Activated CD8-positive, alpha-beta T cell treated with anti-CD3 and anti-CD28 coated beads for 36 hours (primary cell): ENCODE results near the gene SNX10. TPM values are rescaled to one million over a fixed set of nuclear protein-coding genes. Genes with fewer than 3 reads are reported as not detected.

Source experiments
- ATAC-seq: fragments of 200-7000 bp; cut with Tn5 transposase; one replicate; pipeline ENCODE4 v1.10.0; 2021; ENCODE audit warnings: mild to moderate bottlenecking, moderate library complexity
- CTCF ChIA-PET: fragments of 350-600 bp; sonication (Branson Sonifier 250); formaldehyde crosslinking; loops from one replicate; lab custom pipeline; 2021; ENCODE audit warnings: antibody characterized with exemption; lab: Charles Lee
- POLR2A ChIA-PET: fragments of 350-600 bp; sonication (Branson Sonifier 250); formaldehyde crosslinking; loops from one replicate; lab custom pipeline; 2021; ENCODE audit warnings: antibody characterized with exemption; lab: Charles Lee
- DNase-seq: peaks from one replicate; pipeline ENCODE4 v3.0.0-alpha.2; 2020
- H3K27ac Mint-ChIP-seq: one replicate; pipeline ENCODE4 v1.8.0; 2021; ENCODE audit warnings: mild to moderate bottlenecking, mixed read lengths
- H3K27me3 Mint-ChIP-seq: one replicate; pipeline ENCODE4 v1.8.0; 2021; ENCODE audit warnings: mixed read lengths
- H3K36me3 Mint-ChIP-seq: one replicate; pipeline ENCODE4 v1.8.0; 2021; ENCODE audit warnings: low read depth, mixed read lengths
- H3K4me1 Mint-ChIP-seq: one replicate; pipeline ENCODE4 v1.8.0; 2021; ENCODE audit warnings: low read depth, mixed read lengths
- H3K4me3 Mint-ChIP-seq: one replicate; pipeline ENCODE4 v1.8.0; 2021; ENCODE audit warnings: mild to moderate bottlenecking, moderate library complexity, mixed read lengths
- H3K9me3 Mint-ChIP-seq: one replicate; pipeline ENCODE4 v1.8.0; 2021; ENCODE audit warnings: mixed read lengths
- CTCF ChIP-seq: fragments of 200-600 bp; IDR thresholded peaks from one replicate; pipeline ENCODE4 v1.8.0; 2022; ENCODE audit warnings: antibody characterized with exemption, mild to moderate bottlenecking
- intact Hi-C: fragments of 100-400 bp; cut with micrococcal nuclease; formaldehyde crosslinking; loops from one replicate; pipeline ENCODE4 v1.10.0; 2022
- total RNA-seq, 2 experiments: library from RNA; stranded (reverse); gene quantifications; one replicate each; pipeline ENCODE4 v1.2.3, GENCODE V29; 2021

The SNX10 gene
- total RNA-seq, 2 experiments from 2014 or later: 47.8 to 51.1 TPM

DNA sequence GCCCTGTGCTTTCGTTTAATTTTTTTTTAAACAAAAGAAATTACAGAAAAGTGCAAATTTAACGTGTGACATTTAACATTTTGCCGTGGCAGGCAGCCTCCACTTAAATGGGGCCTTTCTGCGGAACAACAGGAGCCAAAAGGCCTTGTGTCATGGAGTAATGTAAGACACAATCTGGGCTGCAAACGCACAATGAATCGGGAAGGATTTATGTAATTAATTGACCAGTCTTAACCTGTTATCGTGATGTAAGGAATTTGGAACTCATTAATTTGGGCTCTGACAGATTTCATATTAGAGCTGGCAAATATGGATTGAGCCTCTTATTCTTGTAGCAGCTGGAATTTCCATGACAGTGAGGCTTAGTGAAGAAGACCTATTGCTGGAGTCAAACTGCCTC lies 86.4 kb downstream of the SNX10 start:
- no peaks in the 10 kb centered on the region for H3K9me3 Mint-ChIP-seq
- H3K4me1 Mint-ChIP-seq: peaks cover 6% of the 10 kb centered on the region
- TF ChIP-seq CTCF: no peak
- peaks cover 21% of the 10 kb centered on the region for H3K27me3 Mint-ChIP-seq
- ATAC-seq: no peak
- peaks cover 6% of the 10 kb centered on the region for H3K36me3 Mint-ChIP-seq
- H3K27ac Mint-ChIP-seq: no peak overlapping the region
- no peak overlapping the region for H3K4me3 Mint-ChIP-seq
- intact Hi-C loops: loop anchor here (5.0 kb wide), 1 partner anchor 289 kb away; no protein-coding TSS in a partner anchor
- DNase-seq: no peak
- ChIA-PET POLR2A (no interaction called here), CTCF (interaction anchor here (0.7 to 2.6 kb wide), 19 partner anchors 7 to 485 kb away, joined by 3 to 19 read pairs (median 5); no protein-coding TSS in a partner anchor)

DNA sequence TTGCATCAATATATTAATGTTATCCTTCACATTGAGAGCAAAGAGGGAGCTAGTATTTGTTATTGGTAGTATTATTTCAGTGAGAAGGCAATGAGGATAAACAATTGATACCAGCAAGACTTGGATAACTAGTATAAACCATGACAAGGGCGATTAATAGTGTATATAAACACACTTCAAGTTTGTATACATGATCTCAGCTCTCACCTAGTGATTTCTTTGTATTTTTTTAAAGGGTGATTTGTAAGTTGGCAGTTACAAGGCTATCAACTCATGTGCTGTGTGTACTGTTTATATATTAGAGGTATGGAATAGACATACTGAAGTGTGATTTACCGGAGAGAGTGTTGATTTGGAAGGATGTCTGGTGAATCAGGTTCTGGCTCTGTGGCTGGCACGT lies 88.0 kb downstream of the SNX10 start:
- Mint-ChIP-seq H3K27ac (no peak overlapping the region), H3K27me3 (peaks cover 20% of the 10 kb centered on the region), H3K4me1 (peaks cover 6% of the 10 kb centered on the region), H3K36me3 (no peaks in the 10 kb centered on the region), H3K9me3 (no peaks in the 10 kb centered on the region), H3K4me3 (no peak overlapping the region)
- no peak for TF ChIP-seq CTCF
- CTCF ChIA-PET: interaction anchor here (2.1 to 2.6 kb wide), 2 partner anchors 10 to 121 kb away, joined by 10 to 19 read pairs; no protein-coding TSS in a partner anchor
- DNase-seq: no peak
- no peak for ATAC-seq
- POLR2A ChIA-PET: no interaction called here
- intact Hi-C loops: loop anchor here (5.0 kb wide), 1 partner anchor 288 kb away; no protein-coding TSS in a partner anchor

- ATAC-seq: no peak
- no peak for DNase-seq
- CTCF ChIA-PET: interaction anchor here (0.6 to 1.6 kb wide), 5 partner anchors 10 to 286 kb away, joined by 3 to 7 read pairs (median 4); no protein-coding TSS in a partner anchor
- no peak overlapping the region for H3K27ac Mint-ChIP-seq
- H3K27me3 Mint-ChIP-seq: peaks cover 28% of the 10 kb centered on the region
- POLR2A ChIA-PET: interaction anchor here (0.7 kb wide), 1 partner anchor 15 kb away, joined by 3 read pairs; no protein-coding TSS in a partner anchor
- peaks cover 3% of the 10 kb centered on the region for H3K4me1 Mint-ChIP-seq
- no peak overlapping the region for H3K4me3 Mint-ChIP-seq
- intact Hi-C loops: no loop called here
- no peaks in the 10 kb centered on the region for H3K9me3 Mint-ChIP-seq
- TF ChIP-seq CTCF: no peak
- H3K36me3 Mint-ChIP-seq: no peaks in the 10 kb centered on the region
Observed at GRCh38 chr7:26381476-26382353, 90.1 kb downstream of the SNX10 start.

GRCh38 chr7:26385240-26385639 lies 93.6 kb downstream of the SNX10 start:
- Mint-ChIP-seq H3K36me3 (no peaks in the 10 kb centered on the region), H3K27ac (no peak overlapping the region), H3K9me3 (no peaks in the 10 kb centered on the region), H3K4me1 (no peaks in the 10 kb centered on the region), H3K4me3 (no peak overlapping the region), H3K27me3 (peaks cover 31% of the 10 kb centered on the region)
- intact Hi-C loops: no loop called here
- ChIA-PET CTCF (interaction anchor here (1.0 to 1.4 kb wide), 2 partner anchors 8 to 16 kb away, joined by 3 to 4 read pairs; no protein-coding TSS in a partner anchor), POLR2A (no interaction called here)
- no peak for DNase-seq
- no peak for TF ChIP-seq CTCF
- ATAC-seq: no peak

DNA sequence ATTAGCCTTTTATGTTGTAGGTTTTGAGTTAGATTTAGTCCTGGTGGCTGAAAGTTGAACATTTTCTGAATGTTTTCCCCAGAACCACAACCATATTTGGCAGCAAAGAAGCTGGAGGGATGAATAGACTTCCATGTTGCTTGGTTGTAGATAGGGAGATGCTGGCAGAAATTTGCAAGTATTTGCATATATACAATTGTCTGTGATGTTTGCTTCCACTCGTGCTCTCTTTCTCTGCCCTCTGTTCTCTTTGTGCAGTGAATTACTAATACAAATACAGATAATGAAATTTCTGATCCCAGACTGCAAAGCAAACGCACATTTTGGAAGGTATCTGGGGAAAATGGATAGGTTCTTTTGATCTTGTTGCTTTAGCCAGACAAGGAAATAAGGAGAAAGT lies 96.1 kb downstream of the SNX10 start:
- Mint-ChIP-seq H3K9me3 (no peaks in the 10 kb centered on the region), H3K36me3 (no peaks in the 10 kb centered on the region), H3K4me1 (no peaks in the 10 kb centered on the region), H3K27ac (no peak overlapping the region), H3K4me3 (no peak overlapping the region), H3K27me3 (peaks cover 35% of the 10 kb centered on the region)
- intact Hi-C loops: no loop called here
- no peak for DNase-seq
- POLR2A ChIA-PET: no interaction called here
- TF ChIP-seq CTCF: no peak
- CTCF ChIA-PET: interaction anchor here (0.9 to 1.8 kb wide), 2 partner anchors 10 kb away, joined by 4 to 6 read pairs; no protein-coding TSS in a partner anchor
- no peak for ATAC-seq
